ENCODE measurements around the gene BMP8A. TPM values are rescaled to one million over a fixed set of nuclear protein-coding genes. Genes with fewer than 3 reads are reported as not detected.
A peak's percentile ranks its signal among the peaks of the same experiment; 100 is the strongest.

BMP8A gene
- total RNA-seq, 1 experiment from 2014 or later: not detected

- no peak for DNase-seq (ENCODE audit: unreplicated experiment)
- Mint-ChIP-seq H3K4me1 (ENCODE audit: insufficient read depth, unreplicated experiment) (peaks cover 14% of the 10 kb centered on the region), H3K9me3 (ENCODE audit: unreplicated experiment) (no peaks in the 10 kb centered on the region), H3K36me3 (ENCODE audit: insufficient read depth, unreplicated experiment) (no peaks in the 10 kb centered on the region), H3K27me3 (ENCODE audit: insufficient read depth, unreplicated experiment) (no peaks in the 10 kb centered on the region), H3K27ac (ENCODE audit: low read depth, unreplicated experiment) (no peak overlapping the region), H3K4me3 (ENCODE audit: unreplicated experiment) (no peak overlapping the region)
- intact Hi-C loops (cut with micrococcal nuclease): no loop called here
- ChIA-PET CTCF (no interaction called here), POLR2A (no interaction called here)
- BruUV-seq (replicated peaks): no TSS peak
- TF ChIP-seq CTCF (IDR thresholded peaks at IDR 0.05; ENCODE audit: unreplicated experiment): no peak
Measured at GRCh38 chr1:39505289-39505688, 13.9 kb downstream of the BMP8A start.

GRCh38 chr1:39507230-39507928, 15.9 kb downstream of the BMP8A start:
- ChIA-PET CTCF (no interaction called here), POLR2A (no interaction called here)
- Mint-ChIP-seq H3K36me3 (ENCODE audit: insufficient read depth, unreplicated experiment) (no peaks in the 10 kb centered on the region), H3K4me1 (ENCODE audit: insufficient read depth, unreplicated experiment) (peaks cover 8% of the 10 kb centered on the region), H3K27ac (ENCODE audit: low read depth, unreplicated experiment) (no peak overlapping the region), H3K9me3 (ENCODE audit: unreplicated experiment) (no peaks in the 10 kb centered on the region), H3K27me3 (ENCODE audit: insufficient read depth, unreplicated experiment) (no peaks in the 10 kb centered on the region), H3K4me3 (ENCODE audit: unreplicated experiment) (no peak overlapping the region)
- no TSS peak for BruUV-seq (replicated peaks)
- no peak for DNase-seq (ENCODE audit: unreplicated experiment)
- intact Hi-C loops (cut with micrococcal nuclease): no loop called here
- TF ChIP-seq CTCF (IDR thresholded peaks at IDR 0.05; ENCODE audit: unreplicated experiment): no peak

GRCh38 chr1:39508266-39508665, 16.8 kb downstream of the BMP8A start:
- Mint-ChIP-seq H3K36me3 (ENCODE audit: insufficient read depth, unreplicated experiment) (no peaks in the 10 kb centered on the region), H3K4me3 (ENCODE audit: unreplicated experiment) (no peak overlapping the region), H3K27me3 (ENCODE audit: insufficient read depth, unreplicated experiment) (no peaks in the 10 kb centered on the region), H3K27ac (ENCODE audit: low read depth, unreplicated experiment) (no peak overlapping the region), H3K4me1 (ENCODE audit: insufficient read depth, unreplicated experiment) (peaks cover 8% of the 10 kb centered on the region), H3K9me3 (ENCODE audit: unreplicated experiment) (no peaks in the 10 kb centered on the region)
- BruUV-seq (replicated peaks): no TSS peak
- TF ChIP-seq CTCF (IDR thresholded peaks at IDR 0.05; ENCODE audit: unreplicated experiment): no peak
- intact Hi-C loops (cut with micrococcal nuclease): no loop called here
- ChIA-PET POLR2A (interaction anchor here (0.7 kb wide), 1 partner anchor 30 kb away, joined by 3 read pairs; no protein-coding TSS in a partner anchor), CTCF (no interaction called here)
- no peak for DNase-seq (ENCODE audit: unreplicated experiment)

- Mint-ChIP-seq H3K27me3 (ENCODE audit: insufficient read depth, unreplicated experiment) (no peaks in the 10 kb centered on the region), H3K9me3 (ENCODE audit: unreplicated experiment) (no peaks in the 10 kb centered on the region), H3K4me3 (ENCODE audit: unreplicated experiment) (no peak overlapping the region), H3K27ac (ENCODE audit: low read depth, unreplicated experiment) (no peak overlapping the region), H3K36me3 (ENCODE audit: insufficient read depth, unreplicated experiment) (no peaks in the 10 kb centered on the region), H3K4me1 (ENCODE audit: insufficient read depth, unreplicated experiment) (peaks cover 8% of the 10 kb centered on the region)
- CTCF ChIA-PET: interaction anchor here (0.7 kb wide), 1 partner anchor 30 kb away, joined by 3 read pairs; no protein-coding TSS in a partner anchor
- intact Hi-C loops (cut with micrococcal nuclease): no loop called here
- BruUV-seq (replicated peaks): no TSS peak
- TF ChIP-seq CTCF (IDR thresholded peaks at IDR 0.05; ENCODE audit: unreplicated experiment): no peak
- POLR2A ChIA-PET: interaction anchor here (0.7 kb wide), 1 partner anchor 29 kb away, joined by 3 read pairs; no protein-coding TSS in a partner anchor
- DNase-seq (ENCODE audit: unreplicated experiment): peak; percentile 55
Measured at GRCh38 chr1:39508857-39509305, 17.4 kb downstream of the BMP8A start.
